Activated B cell treated with CpG ODN at 0.5 μM for 24 hours (primary cell): ENCODE results near the gene KREMEN1. TPM values are rescaled to one million over a fixed set of nuclear protein-coding genes. Genes with fewer than 3 reads are reported as not detected.

Experiments used
- ATAC-seq: fragments of 200-7000 bp; cut with Tn5 transposase; one replicate; pipeline ENCODE4 v1.10.0; 2021; ENCODE audit warnings: low read depth, mild to moderate bottlenecking, moderate library complexity
- CTCF ChIA-PET: fragments of 350-600 bp; sonication (Branson Sonifier 250); formaldehyde crosslinking; loops from one replicate; lab custom pipeline; 2021; ENCODE audit warnings: antibody characterized with exemption; lab: Charles Lee
- POLR2A ChIA-PET: fragments of 350-600 bp; sonication (Branson Sonifier 250); formaldehyde crosslinking; loops from one replicate; lab custom pipeline; 2021; ENCODE audit warnings: antibody characterized with exemption; lab: Charles Lee
- DNase-seq: peaks from one replicate; pipeline ENCODE4 v3.0.0; 2022
- H3K27ac Mint-ChIP-seq: one replicate; pipeline ENCODE4 v1.8.0; 2020; ENCODE audit warnings: mixed read lengths
- H3K27me3 Mint-ChIP-seq: one replicate; pipeline ENCODE4 v1.8.0; 2021; ENCODE audit warnings: mixed read lengths
- H3K36me3 Mint-ChIP-seq: one replicate; pipeline ENCODE4 v1.8.0; 2021; ENCODE audit warnings: low read depth, mixed read lengths
- H3K4me1 Mint-ChIP-seq: one replicate; pipeline ENCODE4 v1.8.0; 2021; ENCODE audit warnings: mixed read lengths
- H3K4me3 Mint-ChIP-seq: one replicate; pipeline ENCODE4 v1.8.0; 2020; ENCODE audit warnings: mild to moderate bottlenecking, mixed read lengths
- H3K9me3 Mint-ChIP-seq: one replicate; pipeline ENCODE4 v1.8.0; 2020; ENCODE audit warnings: mixed read lengths
- intact Hi-C: fragments of 100-400 bp; cut with micrococcal nuclease; formaldehyde crosslinking; loops from one replicate; pipeline ENCODE4 v1.15.1; 2024
- total RNA-seq: library from RNA; stranded (reverse); gene quantifications from 2 replicates; pipeline ENCODE4 v1.2.3, GENCODE V29; 2022
- TF ChIP-seq, protein P1 (sequence below): fragments of 200-600 bp; IDR thresholded peaks from one replicate; pipeline ENCODE4 v1.8.0; 2022; ENCODE audit warnings: antibody characterized with exemption, mild to moderate bottlenecking

KREMEN1 gene
- total RNA-seq, 1 donor from 2014 or later = not detected

DNA sequence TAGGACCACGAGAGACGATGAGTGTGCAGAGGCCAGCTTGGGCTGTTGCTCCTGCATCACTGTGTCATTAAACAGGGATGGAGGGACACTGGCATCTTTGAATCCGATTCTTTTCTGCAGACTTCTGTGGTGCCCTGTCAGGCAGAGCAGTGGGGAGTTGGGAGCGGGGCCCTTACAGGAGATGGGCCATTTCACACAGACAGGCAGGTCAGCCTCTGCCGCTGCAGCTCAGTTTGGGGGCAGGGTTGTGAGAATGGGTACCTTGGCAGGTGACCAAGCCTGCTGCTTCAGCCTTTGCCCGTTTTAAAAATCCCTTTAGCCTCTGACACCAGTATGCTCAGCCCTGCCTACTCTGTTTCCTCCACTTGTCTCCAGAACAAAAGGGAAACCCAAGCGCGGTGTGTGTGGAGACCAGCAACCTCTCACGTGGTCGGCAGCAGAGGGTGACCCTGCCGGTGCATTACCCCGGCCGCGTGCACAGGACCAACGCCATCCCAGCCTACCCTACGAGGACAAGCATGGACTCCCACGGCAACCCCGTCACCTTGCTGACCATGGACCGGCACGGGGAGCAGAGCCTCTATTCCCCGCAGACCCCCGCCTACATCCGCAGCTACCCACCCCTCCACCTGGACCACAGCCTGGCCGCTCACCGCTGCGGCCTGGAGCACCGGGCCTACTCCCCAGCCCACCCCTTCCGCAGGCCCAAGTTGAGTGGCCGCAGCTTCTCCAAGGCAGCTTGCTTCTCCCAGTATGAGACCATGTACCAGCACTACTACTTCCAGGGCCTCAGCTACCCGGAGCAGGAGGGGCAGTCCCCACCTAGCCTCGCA lies 23.8 kb upstream of the KREMEN1 start:
- POLR2A ChIA-PET = no interaction called here
- DNase-seq = no peak
- TF ChIP-seq, protein P1, sequence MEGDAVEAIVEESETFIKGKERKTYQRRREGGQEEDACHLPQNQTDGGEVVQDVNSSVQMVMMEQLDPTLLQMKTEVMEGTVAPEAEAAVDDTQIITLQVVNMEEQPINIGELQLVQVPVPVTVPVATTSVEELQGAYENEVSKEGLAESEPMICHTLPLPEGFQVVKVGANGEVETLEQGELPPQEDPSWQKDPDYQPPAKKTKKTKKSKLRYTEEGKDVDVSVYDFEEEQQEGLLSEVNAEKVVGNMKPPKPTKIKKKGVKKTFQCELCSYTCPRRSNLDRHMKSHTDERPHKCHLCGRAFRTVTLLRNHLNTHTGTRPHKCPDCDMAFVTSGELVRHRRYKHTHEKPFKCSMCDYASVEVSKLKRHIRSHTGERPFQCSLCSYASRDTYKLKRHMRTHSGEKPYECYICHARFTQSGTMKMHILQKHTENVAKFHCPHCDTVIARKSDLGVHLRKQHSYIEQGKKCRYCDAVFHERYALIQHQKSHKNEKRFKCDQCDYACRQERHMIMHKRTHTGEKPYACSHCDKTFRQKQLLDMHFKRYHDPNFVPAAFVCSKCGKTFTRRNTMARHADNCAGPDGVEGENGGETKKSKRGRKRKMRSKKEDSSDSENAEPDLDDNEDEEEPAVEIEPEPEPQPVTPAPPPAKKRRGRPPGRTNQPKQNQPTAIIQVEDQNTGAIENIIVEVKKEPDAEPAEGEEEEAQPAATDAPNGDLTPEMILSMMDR = no peak
- no peak for ATAC-seq
- H3K27me3 Mint-ChIP-seq = no peaks in the 10 kb centered on the region
- no peaks in the 10 kb centered on the region for H3K9me3 Mint-ChIP-seq
- H3K27ac Mint-ChIP-seq = no peak overlapping the region
- H3K4me1 Mint-ChIP-seq = no peaks in the 10 kb centered on the region
- H3K4me3 Mint-ChIP-seq = no peak overlapping the region
- CTCF ChIA-PET = interaction anchor here (1.4 kb wide), 1 partner anchor 8 kb away, joined by 5 read pairs; no protein-coding TSS in a partner anchor
- peaks cover 2% of the 10 kb centered on the region for H3K36me3 Mint-ChIP-seq
- intact Hi-C loops = no loop called here

DNA sequence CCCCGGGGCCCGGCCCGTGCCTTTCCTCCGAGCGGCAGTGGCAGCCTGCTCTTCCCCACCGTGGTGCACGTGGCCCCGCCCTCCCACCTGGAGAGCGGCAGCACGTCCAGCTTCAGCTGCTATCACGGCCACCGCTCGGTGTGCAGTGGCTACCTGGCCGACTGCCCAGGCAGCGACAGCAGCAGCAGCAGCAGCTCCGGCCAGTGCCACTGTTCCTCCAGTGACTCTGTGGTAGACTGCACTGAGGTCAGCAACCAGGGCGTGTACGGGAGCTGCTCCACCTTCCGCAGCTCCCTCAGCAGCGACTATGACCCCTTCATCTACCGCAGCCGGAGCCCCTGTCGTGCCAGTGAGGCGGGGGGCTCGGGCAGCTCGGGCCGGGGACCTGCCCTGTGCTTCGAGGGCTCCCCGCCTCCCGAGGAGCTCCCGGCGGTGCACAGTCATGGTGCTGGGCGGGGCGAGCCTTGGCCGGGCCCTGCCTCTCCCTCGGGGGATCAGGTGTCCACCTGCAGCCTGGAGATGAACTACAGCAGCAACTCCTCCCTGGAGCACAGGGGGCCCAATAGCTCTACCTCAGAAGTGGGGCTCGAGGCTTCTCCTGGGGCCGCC lies 23.1 kb upstream of the KREMEN1 start:
- Mint-ChIP-seq H3K27ac (no peak overlapping the region), H3K4me1 (no peaks in the 10 kb centered on the region), H3K36me3 (peaks cover 2% of the 10 kb centered on the region), H3K9me3 (no peaks in the 10 kb centered on the region), H3K4me3 (no peak overlapping the region), H3K27me3 (no peaks in the 10 kb centered on the region)
- intact Hi-C loops = no loop called here
- ATAC-seq = no peak
- TF ChIP-seq, protein P1 = no peak
- ChIA-PET POLR2A (no interaction called here), CTCF (interaction anchor here (1.4 kb wide), 1 partner anchor 9 kb away, joined by 5 read pairs; no protein-coding TSS in a partner anchor)
- DNase-seq = no peak

DNA sequence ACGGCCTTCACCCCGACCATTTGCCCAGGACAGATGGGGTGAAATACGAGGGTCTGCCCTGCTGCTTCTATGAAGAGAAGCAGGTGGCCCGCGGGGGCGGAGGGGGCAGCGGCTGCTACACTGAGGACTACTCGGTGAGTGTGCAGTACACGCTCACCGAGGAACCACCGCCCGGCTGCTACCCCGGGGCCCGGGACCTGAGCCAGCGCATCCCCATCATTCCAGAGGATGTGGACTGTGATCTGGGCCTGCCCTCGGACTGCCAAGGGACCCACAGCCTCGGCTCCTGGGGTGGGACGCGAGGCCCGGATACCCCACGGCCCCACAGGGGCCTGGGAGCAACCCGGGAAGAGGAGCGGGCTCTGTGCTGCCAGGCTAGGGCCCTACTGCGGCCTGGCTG lies 22.4 kb upstream of the KREMEN1 start:
- TF ChIP-seq, protein P1 = no peak
- no peak for DNase-seq
- intact Hi-C loops = no loop called here
- Mint-ChIP-seq H3K27ac (no peak overlapping the region), H3K4me1 (no peaks in the 10 kb centered on the region), H3K36me3 (peaks cover 2% of the 10 kb centered on the region), H3K4me3 (no peak overlapping the region), H3K27me3 (no peaks in the 10 kb centered on the region), H3K9me3 (no peaks in the 10 kb centered on the region)
- ChIA-PET CTCF (no interaction called here), POLR2A (no interaction called here)
- no peak for ATAC-seq

DNA sequence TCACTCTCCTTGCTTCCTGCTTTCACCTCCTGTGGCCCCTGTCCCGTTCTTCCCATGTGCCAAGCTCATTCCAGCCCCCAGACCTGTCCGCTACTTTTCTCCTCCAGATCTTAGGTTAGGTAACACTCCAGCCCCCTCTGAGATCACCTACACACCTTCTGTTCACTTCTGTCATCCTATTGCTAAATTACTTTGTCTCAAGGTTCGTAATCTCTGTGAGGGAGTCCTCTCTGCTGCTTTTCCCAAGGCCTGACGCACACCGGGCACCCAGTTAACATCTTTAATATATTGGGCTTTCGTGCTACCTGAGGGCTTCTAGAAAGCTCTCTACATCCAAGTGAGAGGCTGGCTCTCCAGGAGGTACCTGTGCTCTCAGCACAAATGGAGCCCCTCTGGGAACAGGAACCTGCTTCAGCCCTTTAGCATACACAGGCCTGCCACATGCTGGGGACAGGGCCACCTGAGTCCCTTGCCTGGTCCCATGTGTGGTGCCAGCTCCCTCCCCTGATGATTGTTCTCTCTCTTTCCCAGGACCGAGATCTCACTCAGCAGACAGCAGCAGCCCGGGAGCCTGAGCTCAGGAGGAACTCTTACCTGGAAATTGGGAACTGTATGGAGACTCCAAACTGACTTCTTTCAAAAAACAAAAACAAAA lies 19.7 kb upstream of the KREMEN1 start:
- Mint-ChIP-seq H3K4me1 (no peaks in the 10 kb centered on the region), H3K9me3 (no peaks in the 10 kb centered on the region), H3K36me3 (peaks cover 2% of the 10 kb centered on the region), H3K4me3 (no peak overlapping the region), H3K27ac (no peak overlapping the region), H3K27me3 (peaks cover 5% of the 10 kb centered on the region)
- DNase-seq (no peak), ATAC-seq (no peak)
- ChIA-PET POLR2A (no interaction called here), CTCF (interaction anchor here (1.1 to 1.3 kb wide), 2 partner anchors 10 to 12 kb away, joined by 3 to 4 read pairs; no protein-coding TSS in a partner anchor)
- intact Hi-C loops = no loop called here
- TF ChIP-seq, protein P1 = no peak
